Right lobe of liver (tissue), 6 donors: ENCODE measurements around the gene ZNF532. TPM values are rescaled to one million over a fixed set of nuclear protein-coding genes. Genes with fewer than 3 reads are reported as not detected.

Experiments used
- ATAC-seq, 4 donors: fragments of 200-7000 bp; cut with Tn5 transposase; one replicate each; pipeline ENCODE4 v1.9.1; 2020; ENCODE audit warnings: mild to moderate bottlenecking in 4 of 4, moderate library complexity in 4 of 4
- DNase-seq, 3 donors: peaks; one replicate each; pipeline ENCODE4 v3.0.0-alpha.2; 2020
- H3K27ac ChIP-seq, 3 donors: fragments of 200-600 bp; one replicate each; pipeline ENCODE4 v1.8.0; 2022
- H3K27me3 ChIP-seq, 2 donors: fragments of 200-600 bp; one replicate each; pipeline ENCODE4 v1.8.0; 2022
- H3K36me3 ChIP-seq, 4 donors: fragments of 200-600 bp; sonication (generic) in 1 of 4; one replicate each; pipeline versions ENCODE4 v1.5.1 to v1.8.0; 2017 to 2022; ENCODE audit warnings: control low read depth in 1 of 4
- H3K4me1 ChIP-seq, 4 donors: fragments of 200-600 bp; sonication (generic) in 1 of 4; one replicate each; pipeline versions ENCODE4 v1.5.1 to v1.8.0; 2017 to 2022; ENCODE audit warnings: control low read depth in 1 of 4
- H3K4me3 ChIP-seq, 3 donors: fragments of 200-600 bp; one replicate each; pipeline ENCODE4 v1.8.0; 2022
- H3K9me3 ChIP-seq, 4 donors: fragments of 200-600 bp; sonication (generic) in 1 of 4; one replicate each; pipeline versions ENCODE4 v1.5.1 to v1.8.0; 2017 to 2022; ENCODE audit warnings: control low read depth in 1 of 4
- CTCF ChIP-seq, 4 donors: fragments of 200-600 bp in 3 of 4; fragments of 450-650 bp in 1 of 4; IDR thresholded peaks; one replicate each; pipeline versions ENCODE4 v1.5.1 to v1.8.0; 2016 to 2022; ENCODE audit warnings: antibody characterized with exemption in 4 of 4, mild to moderate bottlenecking in 2 of 4
- POLR2A ChIP-seq: fragments of 450-650 bp; IDR thresholded peaks from one replicate; pipeline ENCODE4 v1.6.1; 2017; ENCODE audit warnings: antibody characterized with exemption, mild to moderate bottlenecking
- WGBS: methylation state at CpG from one replicate; pipeline ENCODE4 v1.1.6; 2018; ENCODE audit warnings: low coverage, low lambda C conversion rate; ENCODE audit not compliant: insufficient coverage; ENCODE audit errors: missing lambda C conversion rate; 5-methylcytosine and 5-hydroxymethylcytosine counted together
- intact Hi-C, 2 donors: fragments of 100-400 bp; cut with DNase I; formaldehyde crosslinking; loops; one replicate each; pipeline versions ENCODE4 v1.11.2 to v1.14.1; 2022
- total RNA-seq, 6 experiments: library from RNA; depleted of rRNA in 2 of 6; stranded (reverse); fragments of >200 nt in 2 of 6; fragmentation: NEBNext Ultra II Directional in 3 of 6; extraction: Animal tissue kit (Norgen Biotek cat#: 25700) in 3 of 6; gene quantifications; one replicate each; pipeline versions ENCODE4 v1.1.0 to v1.2.4, GENCODE V29; 2016 to 2023
- donor health status: DM: no; HTN: yes; CAD: no.
- donor health status: DM: no; HTN: no; CAD: no.
- donor health status: DM: no; HTN: no; CAD: no.
- donor health status: DM: no; HTN: yes; CAD: no.
- donor health status: DM: no; HTN: yes; CAD: no.

The ZNF532 gene
- total RNA-seq, 6 experiments from 2014 or later, result 2.0 to 6.4 (median 3.2) TPM

GRCh38 chr18:58983260-58984155 is 118.8 kb downstream of the ZNF532 start:
- no peaks in the 10 kb centered on the region for H3K27me3 ChIP-seq
- H3K4me1 ChIP-seq, result no peaks in the 10 kb centered on the region
- H3K4me3 ChIP-seq, result no peak overlapping the region
- H3K9me3 ChIP-seq, result no peaks in the 10 kb centered on the region
- ATAC-seq, result no peak
- WGBS, result 87% methylated on average over 11 of the region's 17 CpGs
- H3K36me3 ChIP-seq, result no peaks in the 10 kb centered on the region
- TF ChIP-seq POLR2A, result no peak
- H3K27ac ChIP-seq, result no peak overlapping the region
- intact Hi-C loops, result no loop called here
- no peak for DNase-seq

GRCh38 chr18:58988600-58988999 is 123.9 kb downstream of the ZNF532 start:
- Histone ChIP-seq H3K36me3 (no peaks in the 10 kb centered on the region), H3K9me3 (no peaks in the 10 kb centered on the region), H3K4me1 (peaks cover 0 to 9% (median 1%) of the 10 kb centered on the region in 4 donors), H3K27ac (no peak overlapping the region), H3K4me3 (no peak overlapping the region), H3K27me3 (no peaks in the 10 kb centered on the region)
- DNase-seq (no peak), ATAC-seq (no peak)
- 37% methylated on average over 2 of the region's 2 CpGs for WGBS
- TF ChIP-seq CTCF (IDR thresholded peaks at IDR 0.05) (no peak), POLR2A (no peak)
- intact Hi-C loops, result no loop called here

GRCh38 chr18:58989184-58989759 is 124.6 kb downstream of the ZNF532 start:
- no peaks in the 10 kb centered on the region for H3K27me3 ChIP-seq
- intact Hi-C loops, result no loop called here
- H3K9me3 ChIP-seq, result no peaks in the 10 kb centered on the region
- H3K4me1 ChIP-seq, result peaks cover 0 to 12% (median 2%) of the 10 kb centered on the region in 4 donors
- DNase-seq (no peak), ATAC-seq (no peak)
- no peak for TF ChIP-seq POLR2A
- no peak for TF ChIP-seq CTCF (IDR thresholded peaks at IDR 0.05)
- H3K27ac ChIP-seq, result no peak overlapping the region
- H3K36me3 ChIP-seq, result no peaks in the 10 kb centered on the region
- 66% methylated on average over 2 of the region's 2 CpGs for WGBS
- H3K4me3 ChIP-seq, result no peak overlapping the region

- Histone ChIP-seq H3K4me1 (peaks cover 0 to 12% (median 2%) of the 10 kb centered on the region in 4 donors), H3K27ac (peak overlapping the region in 1 of 3 donors; percentile 67), H3K9me3 (no peaks in the 10 kb centered on the region), H3K4me3 (no peak overlapping the region), H3K36me3 (no peaks in the 10 kb centered on the region), H3K27me3 (no peaks in the 10 kb centered on the region)
- 78% methylated on average over 5 of the region's 6 CpGs for WGBS
- DNase-seq (no peak), ATAC-seq (no peak)
- intact Hi-C loops, result no loop called here
- TF ChIP-seq CTCF (IDR thresholded peaks at IDR 0.05) (no peak), POLR2A (no peak)
Measured at GRCh38 chr18:58990720-58991119, 126.0 kb downstream of the ZNF532 start.
